Gastroesophageal sphincter (tissue), 3 donors: ENCODE data around the gene TENT4A.

Source experiments
- EP300 ChIP-seq: sonication (generic); formaldehyde crosslinking; IDR thresholded peaks from one replicate; pipeline ENCODE4 v1.6.1; 2017; ENCODE audit warnings: antibody characterized with exemption, mild to moderate bottlenecking
- POLR2A ChIP-seq, 2 donors: fragments of 450-650 bp; IDR thresholded peaks; one replicate each; pipeline ENCODE4 v1.6.1; 2017; ENCODE audit warnings: antibody characterized with exemption in 2 of 2, mild to moderate bottlenecking in 2 of 2, moderate library complexity in 1 of 2
- POLR2AphosphoS5 ChIP-seq: sonication (generic); formaldehyde crosslinking; IDR thresholded peaks from one replicate; pipeline ENCODE4 v1.6.1; 2017; ENCODE audit warnings: antibody characterized with exemption
- TF ChIP-seq, protein P1 (sequence below), 4 experiments: fragments of 200-600 bp in 2 of 4; fragments of 450-650 bp in 2 of 4; sonication (generic) in 1 of 4; IDR thresholded peaks; one replicate each; pipeline ENCODE4 v1.5.1; 2017 to 2019; ENCODE audit warnings: antibody characterized with exemption in 4 of 4, mild to moderate bottlenecking in 2 of 4, moderate library complexity in 2 of 4

- TF ChIP-seq, protein P1, sequence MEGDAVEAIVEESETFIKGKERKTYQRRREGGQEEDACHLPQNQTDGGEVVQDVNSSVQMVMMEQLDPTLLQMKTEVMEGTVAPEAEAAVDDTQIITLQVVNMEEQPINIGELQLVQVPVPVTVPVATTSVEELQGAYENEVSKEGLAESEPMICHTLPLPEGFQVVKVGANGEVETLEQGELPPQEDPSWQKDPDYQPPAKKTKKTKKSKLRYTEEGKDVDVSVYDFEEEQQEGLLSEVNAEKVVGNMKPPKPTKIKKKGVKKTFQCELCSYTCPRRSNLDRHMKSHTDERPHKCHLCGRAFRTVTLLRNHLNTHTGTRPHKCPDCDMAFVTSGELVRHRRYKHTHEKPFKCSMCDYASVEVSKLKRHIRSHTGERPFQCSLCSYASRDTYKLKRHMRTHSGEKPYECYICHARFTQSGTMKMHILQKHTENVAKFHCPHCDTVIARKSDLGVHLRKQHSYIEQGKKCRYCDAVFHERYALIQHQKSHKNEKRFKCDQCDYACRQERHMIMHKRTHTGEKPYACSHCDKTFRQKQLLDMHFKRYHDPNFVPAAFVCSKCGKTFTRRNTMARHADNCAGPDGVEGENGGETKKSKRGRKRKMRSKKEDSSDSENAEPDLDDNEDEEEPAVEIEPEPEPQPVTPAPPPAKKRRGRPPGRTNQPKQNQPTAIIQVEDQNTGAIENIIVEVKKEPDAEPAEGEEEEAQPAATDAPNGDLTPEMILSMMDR (IDR thresholded peaks at IDR 0.05): no peak
- no peak for TF ChIP-seq POLR2AphosphoS5
- TF ChIP-seq EP300: no peak
- TF ChIP-seq POLR2A (IDR thresholded peaks at IDR 0.05): no peak
Measured at GRCh38 chr5:6750142-6750840, 37.1 kb downstream of the TENT4A start.
